ENCODE measurements around the gene ALAS1. TPM values are rescaled to one million over a fixed set of nuclear protein-coding genes. Genes with fewer than 3 reads are reported as not detected.

Gene ALAS1
- total and polyA plus RNA-seq, 2 donors (not counting 3 experiments of a cell fraction or from before 2014, with no cell fraction given) = 45.1 to 72.1 TPM

GRCh38 chr3:52220380-52221026 is 22.5 kb downstream of the ALAS1 start:
- intact Hi-C loops (cut with micrococcal nuclease) = loop anchor here (1.0 kb wide), 3 partner anchors 17 to 165 kb away; no protein-coding TSS in a partner anchor
- POLR2A ChIA-PET = interaction anchor here (0.6 kb wide), 1 partner anchor 18 kb away, joined by 3 read pairs; the partner anchor contains the start of gene TWF2

More at GRCh38 chr3:52220380-52221026, 22.5 kb downstream of the ALAS1 start:
- FAIRE-seq = peak; percentile 91
- TF ChIP-seq POLR2A (IDR thresholded peaks at IDR 0.05; ENCODE audit: low read depth, low read length) (no peak), GATA2 (IDR thresholded peaks at IDR 0.05; ENCODE audit: insufficient read depth, insufficient read length, low read depth, low read length) (no peak), FOS (IDR thresholded peaks at IDR 0.05; ENCODE audit: borderline replicate concordance, insufficient read depth, low read length) (no peak), CTCF (IDR thresholded peaks at IDR 0.05; ENCODE audit: extremely low read depth in 1 of 2, insufficient read depth in 1 of 2, low read depth in 1 of 2, low read length in 2 of 2) (peak; percentile 92 to 97)
- H3K4me3 ChIP-seq (replicated peaks in 1 of 3; ENCODE audit: insufficient read depth in 1 of 3, low read depth in 1 of 3, low read length in 3 of 3) = no peak overlapping the region
- no peak overlapping the region for H2AFZ ChIP-seq (ENCODE audit: low read depth, low read length)
- no peaks in the 10 kb centered on the region for H3K9me1 ChIP-seq (replicated peaks; ENCODE audit: control insufficient read depth, extremely low read depth, insufficient read depth, low read length)
- H3K4me2 ChIP-seq (ENCODE audit: insufficient read depth, low read length) = no peak overlapping the region
- CTCF ChIA-PET = interaction anchor here (0.6 to 9.7 kb wide), 46 partner anchors 8 to 228 kb away, joined by 3 to 133 read pairs (median 5); partner anchors contain the start of genes DUSP7, GLYCTK, POC1A and PPM1M
- no peaks in the 10 kb centered on the region for H3K79me2 ChIP-seq (ENCODE audit: control insufficient read depth, insufficient read depth, low read length)
- dilution Hi-C loops (cut with MboI; ENCODE audit: extremely low pct_ligation_motif_present, low sequenced_read_pairs) = no loop called here
- H3K27me3 ChIP-seq (ENCODE audit: control insufficient read depth in 2 of 2, insufficient read depth in 2 of 2, low read length in 2 of 2) = no peaks in the 10 kb centered on the region
- peak; percentile 68 for DNase-seq (ENCODE audit: low read depth, low spot score)
- H4K20me1 ChIP-seq (replicated peaks; ENCODE audit: control insufficient read depth, extremely low read depth, insufficient read depth, low read length) = no peaks in the 10 kb centered on the region
- no peaks in the 10 kb centered on the region for H3K9me3 ChIP-seq (replicated peaks; ENCODE audit: control insufficient read depth, insufficient read depth, low read length)
- no peak overlapping the region for H3K27ac ChIP-seq (ENCODE audit: insufficient read depth, low read depth, low read length)
- no peak overlapping the region for H3K9ac ChIP-seq (replicated peaks; ENCODE audit: extremely low read depth, insufficient read depth, low read length)
- no TSS peak for BruUV-seq (replicated peaks)
- peaks cover 32% of the 10 kb centered on the region for H3K4me1 ChIP-seq (ENCODE audit: control insufficient read depth, extremely low read depth, insufficient read depth, low read length)
- H3K36me3 ChIP-seq (ENCODE audit: control insufficient read depth in 2 of 2, extremely low read depth in 1 of 2, insufficient read depth in 2 of 2, low read length in 2 of 2) = peaks cover 0 to under 1% of the 10 kb centered on the region in 2 experiments
